HEK293 (cell line): Measurements from ENCODE around the gene RIPK4.
A peak's percentile ranks its signal among the peaks of the same experiment; 100 is the strongest.

Source experiments
- CTCF ChIA-PET: fragments of 350-600 bp; formaldehyde crosslinking; extraction: SDS; loops from one replicate; lab custom pipeline; 2021; ENCODE audit warnings: antibody characterized with exemption; lab: Yijun Ruan, JAX
- POLR2A ChIA-PET: fragments of 300-600 bp; formaldehyde crosslinking; extraction: SDS; loops from one replicate; lab custom pipeline; 2020; ENCODE audit warnings: antibody characterized with exemption, inconsistent platforms; lab: Yijun Ruan, JAX
- H3K27ac ChIP-seq: fragments of 200-500 bp; sonication (Bioruptor generic); 2 replicates; pipeline ENCODE4 v1.5.1; 2014; ENCODE audit warnings: low read depth, low read length, control low read depth, inconsistent platforms; ENCODE audit errors: extremely low read depth
- H3K36me3 ChIP-seq, 2 experiments: fragments of 200-500 bp in 1 of 2; sonication (Bioruptor generic) in 1 of 2; 1 replicate in 1 of 2; 2 replicates in 1 of 2; pipeline ENCODE4 v1.5.1; 2014 to 2017; ENCODE audit warnings: inconsistent platforms in 2 of 2, low read length in 2 of 2; ENCODE audit not compliant: control insufficient read depth in 2 of 2, insufficient read depth in 1 of 2
- H3K4me1 ChIP-seq: fragments of 200-500 bp; sonication (Bioruptor generic); 2 replicates; pipeline ENCODE4 v1.5.1; 2014; ENCODE audit warnings: mild to moderate bottlenecking, low read length, inconsistent platforms; ENCODE audit not compliant: control insufficient read depth, insufficient read depth
- H3K4me3 ChIP-seq: 2 replicates; pipeline ENCODE4 v1.5.1; 2011; ENCODE audit warnings: low read depth, mild to moderate bottlenecking, control low read depth, low read length, moderate library complexity
- H3K9me3 ChIP-seq: fragments of 200-500 bp; sonication (Bioruptor generic); 2 replicates; pipeline ENCODE4 v1.5.1; 2014; ENCODE audit warnings: low read depth, low read length, inconsistent platforms; ENCODE audit not compliant: control insufficient read depth, insufficient read depth
- EGR2 ChIP-seq: fragments of 450-650 bp; formaldehyde crosslinking; IDR thresholded peaks from 2 replicates; pipeline ENCODE4 v1.5.1; 2016; ENCODE audit warnings: low read depth, missing biosample characterization, missing genetic modification characterization
- INSM2 ChIP-seq: fragments of 450-650 bp; formaldehyde crosslinking; IDR thresholded peaks from 2 replicates; pipeline ENCODE4 v1.5.1; 2016; ENCODE audit warnings: missing biosample characterization, missing genetic modification characterization
- SP7 ChIP-seq: fragments of 450-650 bp; formaldehyde crosslinking; IDR thresholded peaks from 2 replicates; pipeline ENCODE4 v1.5.1; 2016; ENCODE audit warnings: missing biosample characterization, missing genetic modification characterization
- WT1 ChIP-seq: fragments of 450-650 bp; formaldehyde crosslinking; IDR thresholded peaks from 2 replicates; pipeline ENCODE4 v1.5.1; 2016; ENCODE audit warnings: missing biosample characterization, missing genetic modification characterization
- ZBTB26 ChIP-seq: fragments of 450-650 bp; formaldehyde crosslinking; optimal IDR thresholded peaks from 2 replicates; pipeline ENCODE3; 2016; ENCODE audit warnings: missing biosample characterization, mild to moderate bottlenecking, missing genetic modification characterization
- ZFHX2 ChIP-seq: fragments of 450-650 bp; formaldehyde crosslinking; conservative IDR thresholded peaks from 2 replicates; pipeline ENCODE4 v1.5.1; 2016; ENCODE audit warnings: missing biosample characterization, missing genetic modification characterization
- ZNF132 ChIP-seq: fragments of 450-650 bp; formaldehyde crosslinking; IDR thresholded peaks from 2 replicates; pipeline ENCODE4 v1.5.1; 2017; ENCODE audit warnings: missing biosample characterization, missing genetic modification characterization, borderline replicate concordance
- ZNF211 ChIP-seq: fragments of 450-650 bp; formaldehyde crosslinking; IDR thresholded peaks from 2 replicates; pipeline ENCODE4 v1.5.1; 2016; ENCODE audit warnings: low read depth, missing biosample characterization, missing genetic modification characterization
- ZNF221 ChIP-seq: fragments of 450-650 bp; formaldehyde crosslinking; IDR thresholded peaks from 2 replicates; pipeline ENCODE4 v1.5.1; 2017; ENCODE audit warnings: missing biosample characterization, missing genetic modification characterization, borderline replicate concordance
- ZNF280C ChIP-seq: fragments of 450-650 bp; formaldehyde crosslinking; IDR thresholded peaks from 2 replicates; pipeline ENCODE4 v1.5.1; 2016; ENCODE audit warnings: missing biosample characterization, missing genetic modification characterization
- ZNF311 ChIP-seq: fragments of 450-650 bp; formaldehyde crosslinking; IDR thresholded peaks from 2 replicates; pipeline ENCODE4 v1.5.1; 2017; ENCODE audit warnings: missing biosample characterization, missing genetic modification characterization, borderline replicate concordance
- ZNF449 ChIP-seq: fragments of 450-650 bp; formaldehyde crosslinking; IDR thresholded peaks from 2 replicates; pipeline ENCODE4 v1.5.1; 2017; ENCODE audit warnings: missing biosample characterization, mild to moderate bottlenecking, missing genetic modification characterization, moderate library complexity
- ZNF544 ChIP-seq: fragments of 450-650 bp; formaldehyde crosslinking; IDR thresholded peaks from 2 replicates; pipeline ENCODE4 v1.5.0; 2017; ENCODE audit warnings: missing biosample characterization, missing genetic modification characterization
- ZNF548 ChIP-seq: fragments of 450-650 bp; formaldehyde crosslinking; IDR thresholded peaks from 2 replicates; pipeline ENCODE4 v1.5.1; 2016; ENCODE audit warnings: missing biosample characterization, missing genetic modification characterization
- ZNF549 ChIP-seq: fragments of 450-650 bp; IDR thresholded peaks from 2 replicates; pipeline ENCODE4 v1.5.1; 2018; ENCODE audit warnings: missing biosample characterization, missing genetic modification characterization, mild to moderate bottlenecking, inconsistent platforms, moderate library complexity
- ZNF585B ChIP-seq: fragments of 450-650 bp; formaldehyde crosslinking; IDR thresholded peaks from 2 replicates; pipeline ENCODE4 v1.5.1; 2016; ENCODE audit warnings: missing biosample characterization, missing genetic modification characterization
- ZNF621 ChIP-seq: fragments of 450-650 bp; formaldehyde crosslinking; IDR thresholded peaks from 2 replicates; pipeline ENCODE4 v1.5.1; 2017; ENCODE audit warnings: missing biosample characterization, missing genetic modification characterization
- ZXDB ChIP-seq: fragments of 450-650 bp; formaldehyde crosslinking; IDR thresholded peaks from 2 replicates; pipeline ENCODE4 v1.5.1; 2016; ENCODE audit warnings: missing biosample characterization, missing genetic modification characterization

RIPK4 gene

GRCh38 chr21:41750532-41751151, 16.2 kb downstream of the RIPK4 start (continued):
- no peak for TF ChIP-seq ZNF544 (tag by site-specific recombination)
- peak; percentile 66 for TF ChIP-seq SP7 (tag by site-specific recombination)
- TF ChIP-seq ZNF585B (tag by site-specific recombination): no peak

- Histone ChIP-seq H3K27ac (no peak overlapping the region), H3K4me1 (no peaks in the 10 kb centered on the region), H3K4me3 (no peak overlapping the region), H3K9me3 (no peaks in the 10 kb centered on the region), H3K36me3 (peaks cover 7 to 71% of the 10 kb centered on the region in 2 experiments; a peak in 1 of 3 replicates)
- ChIA-PET CTCF (interaction anchor here (0.5 to 4.0 kb wide), 4 partner anchors 19 to 1135 kb away, joined by 3 to 15 read pairs (median 4); no protein-coding TSS in a partner anchor), POLR2A (no interaction called here)
- no peak for TF ChIP-seq ZNF280C (tag by site-specific recombination)
- TF ChIP-seq EGR2 (tag by site-specific recombination): 0 out of 2 replicates have a peak, but pooled peaks have one; percentile 5
- TF ChIP-seq ZXDB: no peak
These were observed 16.8 kb downstream of the RIPK4 start for GRCh38 chr21:41750051-41750450.

- Histone ChIP-seq H3K9me3 (no peaks in the 10 kb centered on the region), H3K27ac (no peak overlapping the region), H3K36me3 (peaks cover 7 to 73% of the 10 kb centered on the region in 2 experiments; a peak in 1 of 3 replicates), H3K4me3 (no peak overlapping the region), H3K4me1 (no peaks in the 10 kb centered on the region)
- TF ChIP-seq INSM2: no peak
- TF ChIP-seq ZNF311 (tag by site-specific recombination): no peak
- TF ChIP-seq ZNF132 (tag by site-specific recombination): no peak
- ChIA-PET CTCF (interaction anchor here (0.5 to 4.0 kb wide), 3 partner anchors 137 to 1134 kb away, joined by 3 to 15 read pairs (median 3); no protein-coding TSS in a partner anchor), POLR2A (interaction anchor here (1.2 kb wide), 1 partner anchor 9 kb away, joined by 3 read pairs; no protein-coding TSS in a partner anchor)
These were observed 17.6 kb downstream of the RIPK4 start for GRCh38 chr21:41749286-41749685.

GRCh38 chr21:41747943-41748738, 18.7 kb downstream of the RIPK4 start:
- Histone ChIP-seq H3K27ac (no peak overlapping the region), H3K9me3 (no peaks in the 10 kb centered on the region), H3K4me1 (no peaks in the 10 kb centered on the region), H3K4me3 (no peak overlapping the region), H3K36me3 (peaks cover 7 to 80% of the 10 kb centered on the region in 2 experiments; a peak in 2 of 3 replicates)
- POLR2A ChIA-PET: interaction anchor here (1.2 kb wide), 1 partner anchor 8 kb away, joined by 3 read pairs; no protein-coding TSS in a partner anchor
- CTCF ChIA-PET: interaction anchor here (0.7 to 4.0 kb wide), 5 partner anchors 67 to 378 kb away, joined by 3 to 15 read pairs (median 4); no protein-coding TSS in a partner anchor
- TF ChIP-seq WT1 (no peak), ZNF221 (tag by site-specific recombination) (no peak), ZNF311 (tag by site-specific recombination) (no peak), ZNF211 (tag by site-specific recombination) (no peak), ZNF449 (tag by site-specific recombination) (no peak), ZBTB26 (tag by site-specific recombination) (no peak), ZNF548 (tag by site-specific recombination) (no peak), ZNF621 (tag by site-specific recombination) (no peak), ZFHX2 (no peak), ZNF549 (no peak)
